HG03103 (cell line): ENCODE results near the gene PRC1.
"Not testable (repeated sequence)": the region's sequence is repeated elsewhere in the genome, so short reads cannot be mapped to it uniquely, and the experiment has no call there.

Experiments
- ATAC-seq: cut with Tn5 transposase; IDR thresholded peaks from one replicate; pipeline ENCODE4 v1.9.1; 2021; ENCODE audit warnings: low read depth; ENCODE audit not compliant: unreplicated experiment

Gene PRC1

DNA sequence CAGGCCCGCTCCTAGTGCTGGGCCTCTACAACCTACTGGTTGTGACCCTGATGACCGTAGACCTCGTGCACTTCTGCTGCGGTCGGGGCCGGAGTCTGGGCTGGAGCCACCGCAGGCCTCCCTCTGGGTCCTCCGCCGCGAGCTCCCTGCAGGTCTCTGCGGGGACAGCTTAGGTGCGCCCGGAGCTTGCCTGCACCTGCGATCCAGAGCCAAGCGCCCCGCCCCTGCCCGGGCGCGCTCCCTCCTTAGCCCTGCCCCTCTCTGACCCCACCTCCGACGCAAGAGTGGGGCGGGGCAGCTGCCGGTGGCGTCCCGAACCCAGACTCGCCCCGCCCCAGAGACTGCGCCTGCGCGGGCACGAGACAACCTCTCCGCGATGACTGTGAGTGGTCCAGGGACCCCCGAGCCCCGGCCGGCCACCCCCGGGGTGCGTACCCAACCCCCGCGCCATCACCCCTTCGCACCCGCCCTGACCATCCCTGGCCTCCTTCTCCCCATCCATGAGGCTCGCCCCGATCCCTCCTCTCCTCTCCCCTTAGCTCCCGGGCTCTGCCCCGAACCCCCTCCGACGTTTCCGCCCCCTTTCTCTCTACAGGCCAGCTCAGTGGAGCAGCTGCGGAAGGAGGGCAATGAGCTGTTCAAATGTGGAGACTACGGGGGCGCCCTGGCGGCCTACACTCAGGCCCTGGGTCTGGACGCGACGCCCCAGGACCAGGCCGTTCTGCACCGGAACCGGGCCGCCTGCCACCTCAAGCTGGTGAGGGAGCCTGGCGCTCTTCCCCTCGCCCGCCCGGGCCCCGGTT, 59.2 kb downstream of the PRC1 start, which contains the start of gene UNC45A:
Gene UNC45A, plus strand, starts transcription at position 337 of the 803 bp plus-strand sequence. Its CDS starts 40 bp downstream, at position 377.
- ATAC-seq, result peak; percentile 69

DNA sequence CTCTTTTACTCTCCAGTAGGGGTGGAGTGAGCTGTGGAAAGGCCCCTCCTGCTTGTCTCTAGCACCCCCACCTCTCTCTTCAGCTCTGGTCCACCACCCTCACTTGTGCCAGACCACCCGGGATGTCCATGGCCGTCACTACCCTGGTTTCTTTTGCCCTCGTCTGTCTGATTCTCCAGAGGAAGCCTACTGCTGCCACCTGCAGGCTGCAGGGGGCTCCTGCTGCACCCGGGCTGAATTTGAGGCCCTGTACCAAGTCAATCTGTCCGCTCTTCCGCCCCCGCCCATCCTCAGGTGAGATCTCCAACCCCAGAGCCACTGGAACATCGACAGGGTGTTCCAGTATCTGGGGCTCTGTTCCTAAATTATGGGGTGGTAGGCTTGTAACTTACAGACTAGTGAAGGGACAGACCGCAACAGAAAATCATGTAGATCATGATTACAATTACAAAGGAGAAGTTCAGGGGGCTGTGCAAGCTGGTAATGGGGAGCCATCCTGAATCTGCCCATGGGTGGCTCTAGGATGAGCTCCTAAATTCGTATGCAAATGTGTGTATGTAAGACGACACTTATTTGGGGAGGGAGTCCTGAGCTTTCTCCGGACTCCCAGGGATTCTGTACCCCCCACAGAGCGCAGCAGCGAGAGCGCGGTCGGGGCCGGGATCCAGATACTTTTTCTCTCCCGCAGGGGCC, 59.9 kb downstream of the PRC1 start:
- ATAC-seq, result peak; percentile 34

GRCh38 chr15:90933301-90933700, 61.0 kb downstream of the PRC1 start:
- no peak for ATAC-seq

- ATAC-seq, result no peak
These were observed 61.7 kb downstream of the PRC1 start for GRCh38 chr15:90932660-90932991.

DNA sequence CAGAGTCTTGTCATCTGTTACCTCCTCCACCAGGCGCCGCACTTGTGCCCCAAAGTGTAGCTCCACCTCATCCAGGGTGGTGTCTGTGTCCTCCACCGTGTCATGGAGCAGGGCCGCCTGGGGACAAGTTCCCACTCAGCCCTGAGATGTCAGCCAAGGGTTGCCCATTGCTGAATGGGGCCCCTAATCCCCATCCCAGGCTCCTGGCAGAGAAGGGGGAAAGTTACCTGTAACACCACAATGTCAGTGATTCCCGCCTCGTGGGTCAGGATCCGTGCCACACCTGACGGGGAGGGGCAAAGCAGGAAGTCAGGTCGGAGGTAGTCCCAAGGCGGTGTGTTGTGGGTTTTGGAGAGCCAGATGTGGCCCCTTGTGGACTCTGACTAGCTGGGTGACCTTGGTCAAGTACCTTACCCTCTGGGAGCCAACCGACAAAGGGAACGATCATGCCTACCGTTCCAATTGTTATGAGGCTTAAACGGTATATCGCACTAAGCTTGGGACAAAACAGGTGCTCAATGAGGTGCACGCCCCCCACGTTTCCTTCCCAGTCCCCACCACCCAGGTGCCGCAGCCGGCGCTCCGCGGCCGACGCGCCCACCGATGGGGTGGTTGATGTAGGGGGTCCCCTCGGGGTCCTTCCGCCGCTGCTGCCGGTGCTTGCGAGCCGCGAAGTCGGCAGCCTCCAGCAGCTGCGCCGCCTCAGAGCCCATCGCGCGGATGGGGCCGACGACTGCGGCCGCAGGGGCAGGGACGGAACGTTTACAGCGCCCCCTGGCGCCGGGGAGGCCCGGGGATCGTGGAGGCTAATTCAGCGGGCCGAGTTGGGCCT, 62.3 kb downstream of the PRC1 start, which contains the start of gene HDDC3:
Gene HDDC3, minus strand, starts transcription at position 722 of the 832 bp plus-strand sequence. Its CDS starts 9 bp downstream, at position 713.
- peak; percentile 33 for ATAC-seq

GRCh38 chr15:90931575-90931827, 62.8 kb downstream of the PRC1 start:
- no peak for ATAC-seq

- ATAC-seq, result no peak
These were observed 63.3 kb downstream of the PRC1 start for GRCh38 chr15:90930861-90931574.

DNA sequence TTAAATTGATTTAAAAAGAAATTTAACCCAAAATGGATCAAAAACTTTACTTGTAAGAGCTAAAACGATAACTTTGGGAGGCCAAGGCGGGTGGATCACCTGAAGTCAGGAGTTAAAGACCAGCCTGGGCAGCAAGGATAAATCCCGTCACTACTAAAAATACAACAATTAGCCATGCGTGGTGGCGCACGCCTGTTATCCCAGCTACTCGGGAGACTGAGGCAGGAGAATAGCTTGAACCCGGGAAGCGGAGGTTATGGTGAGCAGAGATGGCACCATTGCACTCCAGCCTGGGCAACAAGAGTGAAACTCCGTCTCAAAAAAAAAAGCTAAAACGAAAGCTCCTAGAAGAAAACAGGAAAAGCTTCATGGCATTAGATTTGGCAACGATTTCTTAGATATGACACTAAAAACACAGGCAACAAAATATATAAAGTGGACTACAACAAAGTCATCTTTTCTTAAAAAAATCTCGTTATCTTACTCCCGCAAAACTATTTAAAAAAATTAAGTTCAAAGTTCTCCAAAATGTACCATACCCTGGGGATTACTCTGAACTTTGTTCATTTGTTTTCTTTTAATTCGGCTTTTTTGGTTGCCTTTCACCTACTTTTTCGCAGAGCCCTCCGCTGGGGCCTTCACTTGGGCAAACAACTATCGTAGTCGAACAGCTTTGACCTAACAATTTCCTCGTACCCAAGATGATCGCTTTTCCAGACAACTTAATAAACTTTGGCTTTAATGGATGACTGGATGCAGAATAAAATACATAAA, 64.9 kb downstream of the PRC1 start:
- ATAC-seq, result no peak

GRCh38 chr15:90928106-90928505, 66.2 kb downstream of the PRC1 start:
- not testable (repeated sequence) for ATAC-seq

DNA sequence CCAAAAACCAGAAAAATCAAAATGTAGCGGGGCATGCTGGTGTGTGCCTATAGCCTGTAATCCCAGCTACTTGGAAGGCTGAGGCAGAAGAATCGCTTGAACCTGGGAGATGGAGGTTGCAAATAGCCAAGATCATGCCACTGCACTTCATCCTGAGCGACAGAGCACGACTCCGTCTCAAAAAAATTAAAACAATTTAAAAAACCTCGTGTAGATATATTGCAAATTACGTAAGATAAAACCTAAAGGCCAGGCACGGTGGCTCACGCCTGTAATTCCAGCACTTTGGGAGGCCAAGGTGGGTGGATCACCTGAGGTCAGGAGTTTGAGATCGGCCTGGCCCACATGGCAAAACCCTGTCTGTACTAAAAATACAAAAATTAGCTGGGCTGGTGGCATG, 67.6 kb downstream of the PRC1 start:
- ATAC-seq, result not testable (repeated sequence)

- ATAC-seq, result peak; percentile 61
These were observed 70.0 kb downstream of the PRC1 start for GRCh38 chr15:90924375-90924774.

DNA sequence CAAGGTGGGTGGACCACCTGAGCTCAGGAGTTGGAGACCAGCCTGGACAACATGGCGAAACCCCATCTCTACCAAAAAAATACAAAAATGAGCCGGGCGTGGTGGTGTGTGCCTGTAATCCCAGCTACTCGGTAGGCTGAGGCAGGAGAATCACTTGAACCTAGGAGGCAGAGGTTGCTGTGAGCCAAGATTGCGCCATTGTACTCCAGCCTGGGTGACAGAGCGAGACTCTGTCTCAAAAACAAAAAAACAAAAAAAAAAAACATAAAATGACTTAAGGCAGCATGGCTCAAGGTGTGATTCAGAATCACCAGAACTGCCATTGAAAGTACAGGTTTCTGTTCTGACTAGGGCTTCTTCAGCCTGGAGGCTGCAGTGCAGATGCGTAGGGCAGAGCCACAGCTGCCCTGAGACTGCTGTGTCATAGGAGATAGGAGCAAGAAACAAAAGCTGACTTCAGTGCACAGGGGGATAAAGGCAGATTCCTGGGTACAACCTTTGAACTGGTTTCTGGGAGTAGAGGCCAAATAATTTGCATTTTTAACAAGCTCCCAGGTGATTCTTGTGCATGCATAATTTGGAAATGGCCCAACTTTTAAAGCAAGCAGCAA, 71.5 kb downstream of the PRC1 start:
- peak; percentile 70 for ATAC-seq

DNA sequence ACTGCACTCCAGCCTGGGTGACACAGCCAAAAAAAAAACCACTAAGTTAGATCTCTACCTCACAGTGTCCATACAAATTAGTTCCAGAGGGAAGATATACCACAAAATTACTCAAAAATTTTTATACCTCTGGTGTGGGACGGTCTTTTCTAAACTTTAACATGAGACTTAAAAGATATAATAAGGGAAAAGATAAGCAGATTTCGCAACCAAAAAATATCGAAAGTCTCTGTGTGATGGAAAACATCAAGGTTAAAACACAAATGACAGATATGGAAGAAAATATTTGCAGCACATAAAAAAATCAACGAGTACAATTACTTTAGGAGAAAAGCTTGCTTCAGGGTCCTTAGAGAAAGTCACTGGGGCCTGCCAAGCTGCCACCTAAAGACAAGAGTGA, 72.4 kb downstream of the PRC1 start:
- ATAC-seq, result no peak

GRCh38 chr15:90918835-90919234, 75.5 kb downstream of the PRC1 start:
- ATAC-seq, result no peak

DNA sequence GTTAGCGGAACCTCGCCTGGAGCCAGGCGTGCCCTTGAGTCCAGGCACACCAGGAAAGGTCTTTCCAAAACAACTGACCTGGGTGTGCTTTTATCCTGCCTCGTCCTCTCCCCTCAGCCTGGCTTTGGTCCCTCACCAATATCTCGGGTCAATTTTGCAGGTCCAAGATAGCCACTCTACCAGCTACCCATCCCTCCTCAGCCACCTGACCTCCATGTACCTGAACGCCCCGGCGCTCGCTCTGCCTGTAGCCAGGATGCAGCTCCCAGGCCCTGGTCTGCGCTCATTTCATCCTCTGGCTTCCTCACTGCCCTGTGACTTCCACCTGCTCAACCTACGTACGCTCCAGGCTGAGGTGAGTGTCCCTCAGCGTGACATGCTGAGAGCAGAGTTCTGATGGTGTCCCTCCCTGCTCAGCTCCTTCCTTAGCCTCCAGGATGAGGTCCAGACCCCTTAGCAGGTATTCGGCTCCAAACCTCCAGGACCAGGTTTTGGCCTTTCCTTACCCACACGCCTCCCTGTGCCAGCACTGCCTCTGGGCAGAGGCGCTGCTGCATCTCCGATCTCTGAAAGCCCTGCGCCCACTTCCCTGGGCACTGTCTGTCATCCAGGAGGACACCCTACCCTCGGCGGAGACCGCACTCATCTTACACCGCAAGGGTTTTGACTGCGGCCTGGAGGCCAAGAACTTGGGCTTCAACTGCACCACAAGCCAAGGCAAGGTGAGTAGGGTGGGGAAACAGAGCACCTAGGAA, 76.1 kb downstream of the PRC1 start:
- no peak for ATAC-seq

- ATAC-seq, result no peak
These were observed 76.8 kb downstream of the PRC1 start for GRCh38 chr15:90917569-90917968.

DNA sequence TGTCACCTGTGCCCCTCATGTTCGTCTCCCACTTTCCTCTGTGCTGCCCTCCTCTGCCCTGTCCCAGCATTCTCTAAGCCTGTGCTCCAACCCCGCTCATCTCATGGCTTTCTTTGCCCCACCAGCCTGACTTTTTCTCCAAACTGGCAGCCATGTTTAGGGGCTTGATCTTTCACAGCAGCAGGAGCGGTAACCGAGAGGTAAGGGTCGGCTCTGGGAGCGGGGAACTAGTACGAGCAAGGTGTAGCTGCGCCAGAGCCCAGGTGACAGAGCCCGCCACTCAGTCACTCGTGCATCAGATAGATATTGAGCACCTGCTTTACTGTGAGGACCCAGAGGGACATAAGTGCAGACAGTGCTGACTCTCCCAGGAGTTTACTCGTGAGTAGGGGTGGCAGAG, 77.9 kb downstream of the PRC1 start:
- no peak for ATAC-seq
